Tongue (tissue), 2 donors: ENCODE results near the gene HIP1. TPM values are rescaled to one million over a fixed set of nuclear protein-coding genes. Genes with fewer than 3 reads are reported as not detected.
A peak's percentile ranks its signal among the peaks of the same experiment; 100 is the strongest.
"Not testable (repeated sequence)": the region's sequence is repeated elsewhere in the genome, so short reads cannot be mapped to it uniquely, and the experiment has no call there.

Experiments
- DNase-seq: peaks from one replicate; pipeline ENCODE4 v3.0.0-alpha.2; 2015
- total RNA-seq: library from RNA; depleted of rRNA; stranded (reverse); fragments of >200 nt; gene quantifications from one replicate; pipeline ENCODE4 v1.2.3, GENCODE V29; 2014

Gene HIP1
- total RNA-seq, 1 donor from 2014 or later, result 19.6 TPM

GRCh38 chr7:75609416-75609815, 129.3 kb downstream of the HIP1 start:
- DNase-seq, result not testable (repeated sequence)

GRCh38 chr7:75608451-75609122, 130.2 kb downstream of the HIP1 start:
- peak; percentile 60 for DNase-seq

DNA sequence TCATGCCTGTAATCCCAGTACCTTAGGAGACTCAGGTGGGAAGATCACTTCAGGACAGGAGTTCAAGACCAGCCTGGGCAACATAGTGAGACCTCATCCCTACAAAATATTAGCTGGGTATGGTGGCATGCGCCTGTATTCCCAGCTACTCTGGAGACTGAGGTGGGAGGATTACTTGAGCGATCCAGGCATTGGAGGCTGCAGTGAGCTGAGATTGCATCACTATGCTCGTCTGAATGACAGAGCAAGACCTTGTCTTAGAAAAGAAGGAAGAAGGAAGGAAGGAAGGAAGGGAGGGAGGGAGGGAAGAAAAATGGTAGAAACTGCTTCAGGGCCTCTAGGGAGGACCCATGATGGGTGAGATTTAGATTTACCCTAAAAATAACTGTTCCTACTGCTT, 134.3 kb downstream of the HIP1 start:
- DNase-seq, result no peak

GRCh38 chr7:75602831-75603230, 135.9 kb downstream of the HIP1 start:
- not testable (repeated sequence) for DNase-seq

- no peak for DNase-seq
These were observed 137.2 kb downstream of the HIP1 start for GRCh38 chr7:75601539-75601938.

DNA sequence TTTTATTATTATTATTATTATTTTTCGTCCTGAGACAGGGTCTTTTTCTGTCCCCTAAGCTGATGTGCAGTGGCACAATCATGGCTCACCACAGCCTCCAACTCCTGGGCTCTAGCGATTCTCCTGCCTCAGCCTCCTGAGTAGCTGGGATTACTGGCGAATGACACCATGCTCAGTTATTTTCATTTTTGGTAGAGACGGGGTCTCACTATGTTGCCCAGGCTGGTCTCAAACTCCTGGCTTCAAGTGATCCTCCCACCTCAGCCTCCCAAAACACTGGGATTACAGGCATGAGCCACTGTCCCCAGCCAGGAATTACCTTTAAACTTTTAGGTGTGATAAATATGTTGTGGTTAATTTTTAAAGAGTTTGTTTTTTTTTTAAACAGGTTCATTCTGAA, 138.0 kb downstream of the HIP1 start:
- DNase-seq, result not testable (repeated sequence)

- DNase-seq, result peak; percentile 86
These were observed 139.4 kb downstream of the HIP1 start for GRCh38 chr7:75599244-75599781.

- no peak for DNase-seq
These were observed 141.8 kb downstream of the HIP1 start for GRCh38 chr7:75596727-75597614.

DNA sequence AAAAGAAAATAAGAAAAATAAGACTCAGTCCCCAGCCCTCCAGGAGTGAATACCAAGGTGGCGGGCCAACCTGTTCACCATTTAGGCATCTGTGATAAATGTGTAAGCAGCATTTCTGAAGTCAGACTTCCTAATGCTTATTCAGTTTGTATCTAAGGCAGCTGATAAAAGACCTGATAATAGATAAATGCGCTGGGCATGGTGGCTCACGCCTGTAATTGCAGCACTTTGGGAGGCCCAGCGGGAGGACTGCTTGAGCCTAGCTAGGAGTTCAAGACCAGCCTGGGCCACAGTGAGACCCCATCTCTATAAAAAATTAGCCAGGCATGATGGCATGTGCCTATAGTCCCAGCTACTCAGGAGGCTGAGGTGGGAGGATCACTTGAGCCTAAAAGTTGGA, 143.0 kb downstream of the HIP1 start:
- no peak for DNase-seq

DNA sequence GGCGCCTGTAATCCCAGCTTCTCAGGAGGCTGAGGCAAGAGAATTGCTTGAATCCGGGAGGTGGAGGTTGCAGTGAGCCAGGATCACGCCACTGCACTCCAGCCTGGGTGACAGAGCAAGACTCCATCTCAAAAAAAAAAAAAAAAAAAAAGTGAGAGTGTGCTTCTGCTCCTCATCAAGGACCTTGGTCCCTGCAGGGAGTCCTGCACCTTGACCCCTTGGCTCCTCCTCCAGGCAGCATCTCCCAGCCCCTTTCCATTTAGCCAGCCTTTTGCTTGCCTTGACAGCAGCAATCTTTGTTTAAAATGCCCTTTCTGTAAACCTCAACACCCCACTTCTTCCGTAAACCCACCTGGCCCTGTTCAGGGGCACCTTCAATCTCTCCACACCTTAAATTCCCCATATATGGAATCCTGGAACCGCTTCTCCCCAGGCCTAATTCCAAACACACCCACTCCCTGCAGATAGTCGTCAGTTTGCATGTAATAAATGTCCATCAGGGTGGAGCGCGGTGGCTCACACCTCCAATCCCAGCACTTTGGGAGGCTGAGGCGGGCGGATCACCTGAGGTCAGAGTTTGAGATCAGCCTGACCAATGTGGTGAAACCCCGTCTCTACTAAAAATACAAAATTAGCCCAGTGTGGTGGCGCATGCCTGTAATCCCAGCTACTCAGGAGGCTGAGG, 145.1 kb downstream of the HIP1 start:
- DNase-seq, result not testable (repeated sequence)

- DNase-seq, result no peak
These were observed 147.1 kb downstream of the HIP1 start for GRCh38 chr7:75591467-75592255.

- no peak for DNase-seq
These were observed 148.3 kb downstream of the HIP1 start for GRCh38 chr7:75590373-75591005.

- peak; percentile 45 for DNase-seq
These were observed 154.4 kb downstream of the HIP1 start for GRCh38 chr7:75584354-75584753.

GRCh38 chr7:75583255-75583654, 155.5 kb downstream of the HIP1 start:
- DNase-seq, result no peak

- no peak for DNase-seq
These were observed 158.8 kb downstream of the HIP1 start for GRCh38 chr7:75579899-75580298.

DNA sequence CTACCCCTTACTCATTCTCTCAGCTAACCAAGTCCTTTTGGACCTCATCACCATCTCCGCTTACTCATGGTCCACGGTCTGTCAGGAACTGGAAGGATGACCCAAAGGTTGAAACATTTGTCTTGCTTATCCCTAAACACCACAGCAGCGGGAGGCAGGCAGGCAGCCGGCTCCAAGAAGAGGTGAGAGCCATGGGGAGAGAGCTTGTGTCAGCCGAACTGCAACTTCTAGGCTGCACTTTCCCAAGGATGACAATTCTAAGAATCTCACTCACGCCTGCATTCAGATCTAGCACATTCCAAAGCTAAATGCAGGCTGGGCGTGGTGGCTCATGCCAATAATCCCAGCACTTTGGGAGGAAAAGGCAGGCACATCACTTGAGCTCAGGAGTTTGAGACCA, 160.7 kb downstream of the HIP1 start:
- DNase-seq, result no peak

DNA sequence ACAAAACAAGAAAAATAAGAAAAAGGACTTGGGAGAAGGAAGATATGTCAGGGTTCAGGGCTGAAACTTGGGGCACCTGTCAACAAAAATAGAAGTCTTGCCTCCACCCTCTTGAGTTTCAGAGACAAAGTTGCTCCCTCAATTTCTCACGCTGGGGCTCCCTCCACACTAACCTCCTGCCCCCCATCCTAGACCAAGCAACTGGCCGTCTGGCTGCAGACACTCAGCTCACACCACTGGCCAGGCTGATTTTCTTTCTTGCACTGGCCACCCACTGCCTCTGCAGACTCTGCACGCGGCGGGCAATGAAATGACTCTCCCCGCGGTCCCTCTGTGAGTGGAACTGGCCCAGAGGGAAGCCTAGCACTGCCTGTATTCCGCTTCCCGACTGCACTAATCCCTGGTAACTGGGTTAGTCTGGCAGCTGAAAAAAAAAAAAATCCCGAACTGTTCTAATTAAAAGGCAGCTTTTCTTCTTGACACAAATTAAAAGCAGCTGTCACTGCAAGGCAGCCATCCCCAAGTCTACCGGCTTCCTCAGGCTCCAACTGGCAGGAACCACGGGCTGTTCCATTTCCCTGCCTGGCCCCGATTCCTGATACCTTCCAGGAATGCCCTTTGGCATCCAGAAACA, 163.1 kb downstream of the HIP1 start:
- peak; percentile 53 for DNase-seq

GRCh38 chr7:75573477-75574019, 165.2 kb downstream of the HIP1 start:
- DNase-seq, result no peak

GRCh38 chr7:75572814-75573213, 165.9 kb downstream of the HIP1 start:
- no peak for DNase-seq

- DNase-seq, result no peak
These were observed 166.3 kb downstream of the HIP1 start for GRCh38 chr7:75572396-75572795.

DNA sequence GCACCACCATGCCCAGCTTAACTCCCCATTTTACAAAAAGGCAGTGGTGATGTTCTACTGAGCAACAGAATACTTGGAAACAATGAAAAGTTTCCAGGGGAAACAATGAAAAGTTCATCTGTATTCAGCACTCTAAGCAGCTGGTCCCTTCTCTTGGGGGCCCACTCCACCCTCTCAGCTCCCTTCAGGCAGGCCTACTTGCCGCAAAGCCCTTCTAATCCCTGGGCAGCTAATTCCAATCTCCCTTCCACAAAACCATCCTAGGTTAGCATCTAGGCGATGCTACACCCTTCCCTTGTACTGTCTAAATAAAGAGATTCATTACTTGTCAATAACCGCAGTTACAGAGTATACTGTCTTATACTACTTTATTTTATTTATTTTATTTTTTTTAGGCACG, 167.5 kb downstream of the HIP1 start:
- no peak for DNase-seq
